Tibial nerve (tissue), 4 donors: ENCODE data around the gene HRH2. TPM values are rescaled to one million over a fixed set of nuclear protein-coding genes. Genes with fewer than 3 reads are reported as not detected.

Source experiments
- DNase-seq, 2 donors: peaks; one replicate each; pipeline ENCODE4 v3.0.0-alpha.2; 2019; ENCODE audit warnings: low spot score in 2 of 2
- H3K27ac ChIP-seq, 4 donors: fragments of 200-600 bp; sonication (generic) in 3 of 4; one replicate each; pipeline ENCODE4 v1.5.1; 2017 to 2019; ENCODE audit warnings: mild to moderate bottlenecking in 1 of 4
- H3K27me3 ChIP-seq, 2 donors: fragments of 200-600 bp; sonication (generic) in 1 of 2; one replicate each; pipeline versions ENCODE4 v1.5.1 to v1.6.0; 2017 to 2019
- H3K36me3 ChIP-seq, 3 donors: fragments of 200-600 bp; sonication (generic); one replicate each; pipeline ENCODE4 v1.5.1; 2018 to 2019
- H3K4me1 ChIP-seq, 4 donors: fragments of 200-600 bp; sonication (generic) in 3 of 4; one replicate each; pipeline ENCODE4 v1.5.1; 2017 to 2019
- H3K4me3 ChIP-seq, 4 donors: fragments of 200-600 bp; sonication (generic) in 3 of 4; one replicate each; pipeline ENCODE4 v1.5.1; 2017 to 2019; ENCODE audit warnings: mild to moderate bottlenecking in 1 of 4, moderate library complexity in 1 of 4
- H3K9me3 ChIP-seq, 4 donors: fragments of 200-600 bp; sonication (generic) in 3 of 4; one replicate each; pipeline ENCODE4 v1.5.1; 2017 to 2019
- EP300 ChIP-seq, 2 donors: sonication (generic); formaldehyde crosslinking; IDR thresholded peaks; one replicate each; pipeline ENCODE4 v1.6.1; 2017; ENCODE audit warnings: antibody characterized with exemption in 2 of 2, mild to moderate bottlenecking in 1 of 2
- POLR2A ChIP-seq, 2 donors: fragments of 450-650 bp; IDR thresholded peaks; one replicate each; pipeline ENCODE4 v1.6.1; 2017; ENCODE audit warnings: antibody characterized with exemption in 2 of 2, mild to moderate bottlenecking in 2 of 2, moderate library complexity in 2 of 2
- WGBS, 2 donors: methylation state at CpG; one replicate each; pipeline ENCODE4 v1.1.5; 2018; 5-methylcytosine and 5-hydroxymethylcytosine counted together
- total RNA-seq, 4 donors: library from RNA; depleted of rRNA; stranded (reverse); fragments of >200 nt; gene quantifications; one replicate each; pipeline ENCODE4 v1.1.0, GENCODE V29; 2016
- TF ChIP-seq, protein P1 (sequence below), 5 experiments: fragments of 200-600 bp in 3 of 5; fragments of 450-650 bp in 2 of 5; sonication (generic) in 3 of 5; IDR thresholded peaks; one replicate each; pipeline ENCODE4 v1.5.1; 2016 to 2019; ENCODE audit warnings: antibody characterized with exemption in 5 of 5, mild to moderate bottlenecking in 3 of 5, moderate library complexity in 2 of 5

HRH2 gene
- total RNA-seq, 4 donors from 2014 or later, result 0.84 to 9.3 (median 3.4) TPM

DNA sequence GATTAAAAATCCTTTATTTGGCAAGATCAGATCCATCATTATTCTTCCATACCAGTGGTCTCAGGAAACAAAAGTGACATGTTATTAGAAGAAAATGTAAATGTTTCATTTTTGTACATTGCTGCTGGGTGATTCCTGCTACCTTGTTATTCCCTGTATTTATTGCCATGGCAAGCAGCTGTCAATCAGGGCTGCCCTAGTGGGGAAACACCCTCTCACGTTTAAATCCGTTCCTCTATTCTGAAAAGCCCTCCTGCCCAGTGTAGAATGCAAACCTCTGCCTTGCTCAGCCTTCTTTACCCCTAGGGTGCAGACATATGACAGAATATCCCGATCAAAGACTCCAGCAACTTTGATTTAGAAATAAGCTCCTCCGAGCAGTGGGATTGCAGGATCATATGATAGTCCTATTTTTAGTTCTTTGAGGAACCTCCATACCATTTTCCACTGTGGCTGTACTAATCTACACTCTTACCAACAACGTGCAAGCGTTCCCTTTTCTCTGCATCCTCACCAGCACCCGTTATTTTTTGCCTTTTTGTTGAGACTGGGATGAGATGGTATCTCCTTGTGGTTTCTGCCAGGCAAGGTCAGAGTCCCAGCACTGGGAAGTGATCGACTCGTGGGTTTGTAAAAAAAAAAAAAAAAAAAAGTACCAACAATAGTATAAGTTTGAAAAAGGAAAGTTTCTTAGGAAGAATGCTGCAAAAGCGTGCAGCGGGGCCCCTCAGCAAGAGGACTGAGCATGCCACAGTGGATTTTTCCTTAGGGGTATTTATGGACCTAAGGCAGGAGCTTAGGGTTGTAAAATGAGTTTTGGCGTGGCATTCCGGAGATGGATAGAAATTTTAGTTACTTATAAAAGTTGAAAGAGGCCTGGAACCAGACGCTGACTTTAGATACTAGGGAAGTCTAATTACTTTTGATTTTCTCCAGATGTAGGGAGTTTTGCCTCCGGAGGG lies 66.7 kb downstream of the HRH2 start:
- DNase-seq, result no peak
- no peak overlapping the region for H3K27ac ChIP-seq
- H3K9me3 ChIP-seq, result no peaks in the 10 kb centered on the region
- H3K36me3 ChIP-seq, result no peaks in the 10 kb centered on the region
- no peak overlapping the region for H3K4me3 ChIP-seq
- peaks cover 0 to 4% (median 0%) of the 10 kb centered on the region in 4 donors for H3K4me1 ChIP-seq
- 43 to 48% methylated on average over 15 of the region's 15 CpGs for WGBS, 2 donors
- no peak for TF ChIP-seq POLR2A (IDR thresholded peaks at IDR 0.05)
- TF ChIP-seq, protein P1, sequence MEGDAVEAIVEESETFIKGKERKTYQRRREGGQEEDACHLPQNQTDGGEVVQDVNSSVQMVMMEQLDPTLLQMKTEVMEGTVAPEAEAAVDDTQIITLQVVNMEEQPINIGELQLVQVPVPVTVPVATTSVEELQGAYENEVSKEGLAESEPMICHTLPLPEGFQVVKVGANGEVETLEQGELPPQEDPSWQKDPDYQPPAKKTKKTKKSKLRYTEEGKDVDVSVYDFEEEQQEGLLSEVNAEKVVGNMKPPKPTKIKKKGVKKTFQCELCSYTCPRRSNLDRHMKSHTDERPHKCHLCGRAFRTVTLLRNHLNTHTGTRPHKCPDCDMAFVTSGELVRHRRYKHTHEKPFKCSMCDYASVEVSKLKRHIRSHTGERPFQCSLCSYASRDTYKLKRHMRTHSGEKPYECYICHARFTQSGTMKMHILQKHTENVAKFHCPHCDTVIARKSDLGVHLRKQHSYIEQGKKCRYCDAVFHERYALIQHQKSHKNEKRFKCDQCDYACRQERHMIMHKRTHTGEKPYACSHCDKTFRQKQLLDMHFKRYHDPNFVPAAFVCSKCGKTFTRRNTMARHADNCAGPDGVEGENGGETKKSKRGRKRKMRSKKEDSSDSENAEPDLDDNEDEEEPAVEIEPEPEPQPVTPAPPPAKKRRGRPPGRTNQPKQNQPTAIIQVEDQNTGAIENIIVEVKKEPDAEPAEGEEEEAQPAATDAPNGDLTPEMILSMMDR (IDR thresholded peaks at IDR 0.05), result no peak
- no peak for TF ChIP-seq EP300 (IDR thresholded peaks at IDR 0.05)
- peaks cover 0 to 20% of the 10 kb centered on the region in 2 donors for H3K27me3 ChIP-seq

DNA sequence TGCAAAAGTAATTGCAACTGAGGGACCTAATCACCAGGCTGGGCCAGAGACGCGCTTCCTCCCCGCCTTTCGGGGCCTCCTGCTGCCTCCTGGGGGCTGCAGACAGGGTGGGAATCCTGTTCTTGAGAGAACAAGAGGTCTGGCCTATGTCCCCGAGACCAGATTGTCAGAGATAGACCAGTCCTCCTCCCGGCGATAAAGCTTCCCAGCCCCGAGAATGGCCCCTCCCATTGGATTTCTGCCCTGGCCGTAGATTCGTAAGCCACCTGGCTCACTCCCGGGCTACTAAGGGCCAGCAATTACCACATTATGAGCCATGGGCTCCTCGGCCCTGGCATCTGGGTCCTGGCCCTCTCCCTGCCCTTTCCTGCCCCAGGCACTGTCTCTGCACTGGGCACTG lies 70.4 kb downstream of the HRH2 start:
- DNase-seq, result no peak
- Histone ChIP-seq H3K4me3 (no peak overlapping the region), H3K9me3 (peaks cover 0 to 3% (median 0%) of the 10 kb centered on the region in 4 donors), H3K27me3 (peaks cover 0 to 20% of the 10 kb centered on the region in 2 donors), H3K27ac (no peak overlapping the region), H3K4me1 (peaks cover 0 to 8% (median 0%) of the 10 kb centered on the region in 4 donors), H3K36me3 (no peaks in the 10 kb centered on the region)
- WGBS, 2 donors, result 31 to 48% methylated on average over 6 to 12 of the region's 12 CpGs
- TF ChIP-seq, protein P1 (IDR thresholded peaks at IDR 0.05), result no peak
- TF ChIP-seq POLR2A (IDR thresholded peaks at IDR 0.05) (no peak), EP300 (IDR thresholded peaks at IDR 0.05) (no peak)

DNA sequence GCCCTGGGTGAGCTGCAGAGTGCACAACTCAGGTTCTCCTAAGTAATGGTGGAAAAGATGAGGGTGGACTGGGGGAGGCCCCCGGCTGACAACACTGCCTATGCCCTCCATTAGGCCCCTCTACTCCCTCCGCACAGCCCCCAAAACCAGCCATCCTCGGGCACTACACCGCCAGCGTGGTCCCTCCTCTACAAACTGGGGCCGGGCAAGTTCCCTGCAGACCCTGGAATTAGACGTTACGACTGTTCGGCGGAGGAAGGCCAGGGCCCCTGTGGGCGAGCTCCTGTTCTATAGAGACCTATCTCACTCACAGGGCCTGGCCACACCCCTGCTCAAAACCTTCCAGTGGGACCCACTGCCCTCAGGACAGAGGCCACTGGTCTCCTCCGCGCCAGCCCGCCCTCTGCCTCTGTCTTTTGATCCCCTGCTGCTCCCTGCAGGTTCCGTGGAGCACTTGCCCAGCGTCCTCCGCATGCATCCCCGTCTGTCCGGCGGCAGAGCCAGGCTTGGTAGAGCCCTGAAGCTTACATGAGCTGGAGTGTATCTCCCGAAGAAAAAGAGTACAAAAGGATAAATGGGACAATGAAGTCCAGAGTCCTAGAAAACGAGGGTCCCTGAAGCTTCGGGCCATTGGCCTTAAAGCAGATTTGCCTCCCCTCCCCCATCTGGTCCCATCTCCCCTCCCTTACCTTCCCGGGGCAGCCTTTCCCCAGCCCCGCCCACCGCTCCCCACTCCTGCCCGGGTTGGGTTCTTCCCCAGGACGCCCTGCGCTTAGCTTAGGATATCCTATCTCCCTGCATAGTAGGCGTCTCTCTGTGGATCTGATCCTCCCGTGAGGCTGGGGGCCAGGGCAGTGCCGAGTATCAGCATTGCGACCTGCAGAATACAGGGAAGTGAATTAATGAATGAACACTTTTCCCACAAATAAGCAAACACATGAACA lies 71.3 kb downstream of the HRH2 start:
- Histone ChIP-seq H3K27ac (no peak overlapping the region), H3K4me3 (no peak overlapping the region), H3K36me3 (no peaks in the 10 kb centered on the region), H3K4me1 (peaks cover 0 to 8% (median 0%) of the 10 kb centered on the region in 4 donors), H3K27me3 (peaks cover 0 to 20% of the 10 kb centered on the region in 2 donors), H3K9me3 (peaks cover 0 to 10% (median 0%) of the 10 kb centered on the region in 4 donors)
- DNase-seq, result no peak
- TF ChIP-seq EP300 (IDR thresholded peaks at IDR 0.05) (no peak), POLR2A (IDR thresholded peaks at IDR 0.05) (no peak)
- TF ChIP-seq, protein P1 (IDR thresholded peaks at IDR 0.05), result no peak
- 14 to 16% methylated on average over 33 of the region's 33 CpGs for WGBS, 2 donors

DNA sequence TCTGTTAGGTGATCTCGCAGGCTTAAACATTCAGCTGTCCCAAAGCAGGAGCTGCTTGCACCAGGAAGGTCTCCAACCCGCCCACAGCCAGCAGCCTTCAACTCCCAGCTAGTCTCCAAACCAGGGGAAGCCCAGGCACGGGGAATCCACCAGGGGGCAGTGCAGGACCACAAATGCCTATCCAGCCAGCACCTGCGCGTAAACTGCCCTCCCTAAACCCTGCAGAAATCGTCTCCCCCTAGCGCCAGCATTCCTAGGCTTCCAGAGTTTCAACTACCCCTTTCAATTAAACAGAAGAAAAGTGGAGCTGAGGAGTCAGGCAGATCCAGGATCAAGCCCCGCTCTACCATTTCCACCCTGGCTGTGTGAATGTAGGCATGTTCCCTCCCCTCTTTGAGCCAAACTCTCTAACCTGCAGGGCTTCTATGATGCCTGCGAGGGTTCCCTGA lies 72.0 kb downstream of the HRH2 start:
- DNase-seq, result peak; percentile 69 to 91
- peaks cover 0 to 8% (median 0%) of the 10 kb centered on the region in 4 donors for H3K4me1 ChIP-seq
- WGBS, 2 donors, result 8 to 14% methylated on average over 9 of the region's 9 CpGs
- TF ChIP-seq EP300 (IDR thresholded peaks at IDR 0.05), result no peak
- TF ChIP-seq, protein P1 (IDR thresholded peaks at IDR 0.05), result peak; percentile 69 to 89 (median 86)
- peaks cover 0 to 20% of the 10 kb centered on the region in 2 donors for H3K27me3 ChIP-seq
- H3K36me3 ChIP-seq, result no peaks in the 10 kb centered on the region
- peaks cover 0 to 10% (median 0%) of the 10 kb centered on the region in 4 donors for H3K9me3 ChIP-seq
- no peak overlapping the region for H3K4me3 ChIP-seq
- no peak overlapping the region for H3K27ac ChIP-seq
